DMS 273 treated with DMSO at 0.1 percent for 48 hours (cell line): ENCODE data around the gene RAB6B.

Experiments used
- DNase-seq: peaks from one replicate; lab custom pipeline; 2025; lab: John Stamatoyannopoulos, UW

The RAB6B gene

DNA sequence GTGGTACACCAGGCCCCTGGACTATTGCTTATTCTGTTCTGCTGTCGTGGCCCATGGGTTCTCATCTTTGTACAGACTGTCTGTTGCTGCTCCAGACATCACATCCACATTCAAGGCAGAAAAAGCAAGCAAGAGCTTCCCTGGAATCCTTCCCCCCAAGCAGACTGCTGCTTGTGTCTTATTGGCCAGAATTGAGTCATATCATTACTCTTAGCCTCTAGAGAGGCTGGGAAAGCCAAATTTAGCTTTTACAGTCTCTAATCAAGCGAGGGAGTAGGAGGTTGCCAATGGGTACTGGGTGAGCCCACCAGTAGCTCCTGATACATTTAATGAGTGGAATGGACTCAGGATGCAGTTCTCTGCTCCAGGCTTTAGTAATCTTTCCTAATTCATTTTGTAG lies 39.4 kb downstream of the RAB6B start:
- DNase-seq, result no peak

DNA sequence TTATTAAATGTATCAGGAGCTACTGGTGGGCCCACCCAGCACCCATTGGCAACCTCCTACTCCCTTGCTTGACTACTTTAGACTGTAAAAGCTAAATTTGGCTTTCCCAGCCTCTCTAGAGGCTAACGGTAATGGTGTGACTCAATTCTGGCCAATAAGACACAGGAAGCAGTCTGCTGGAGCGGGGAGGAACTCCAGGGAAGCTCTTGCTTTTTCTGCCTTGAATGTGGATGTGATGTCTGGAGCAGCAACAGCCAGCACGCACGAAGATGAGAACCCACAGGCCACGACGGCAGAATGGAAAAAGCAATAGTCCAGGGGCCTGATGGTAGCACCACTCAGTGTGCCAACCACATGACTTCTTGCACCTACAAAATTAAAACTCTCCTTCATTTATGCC lies 39.9 kb downstream of the RAB6B start:
- no peak for DNase-seq

DNA sequence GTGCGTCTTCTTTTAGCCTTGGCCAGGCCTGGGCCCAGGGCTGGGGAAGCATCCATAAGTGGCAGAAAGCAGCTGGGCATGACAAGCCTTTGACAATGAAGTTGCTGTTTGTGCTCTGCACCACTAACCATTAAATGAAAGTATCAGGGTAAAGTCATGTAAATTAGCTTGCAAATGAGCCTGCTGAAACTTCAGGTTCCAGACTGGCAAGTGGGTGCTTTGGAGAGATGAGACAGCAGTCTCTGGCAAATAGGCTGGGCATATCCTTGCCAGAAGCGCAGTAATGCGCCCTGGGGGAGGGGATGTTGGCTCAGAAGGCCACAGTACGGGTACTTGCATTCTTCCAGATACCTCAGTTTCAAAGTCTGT lies 40.7 kb downstream of the RAB6B start:
- no peak for DNase-seq

DNA sequence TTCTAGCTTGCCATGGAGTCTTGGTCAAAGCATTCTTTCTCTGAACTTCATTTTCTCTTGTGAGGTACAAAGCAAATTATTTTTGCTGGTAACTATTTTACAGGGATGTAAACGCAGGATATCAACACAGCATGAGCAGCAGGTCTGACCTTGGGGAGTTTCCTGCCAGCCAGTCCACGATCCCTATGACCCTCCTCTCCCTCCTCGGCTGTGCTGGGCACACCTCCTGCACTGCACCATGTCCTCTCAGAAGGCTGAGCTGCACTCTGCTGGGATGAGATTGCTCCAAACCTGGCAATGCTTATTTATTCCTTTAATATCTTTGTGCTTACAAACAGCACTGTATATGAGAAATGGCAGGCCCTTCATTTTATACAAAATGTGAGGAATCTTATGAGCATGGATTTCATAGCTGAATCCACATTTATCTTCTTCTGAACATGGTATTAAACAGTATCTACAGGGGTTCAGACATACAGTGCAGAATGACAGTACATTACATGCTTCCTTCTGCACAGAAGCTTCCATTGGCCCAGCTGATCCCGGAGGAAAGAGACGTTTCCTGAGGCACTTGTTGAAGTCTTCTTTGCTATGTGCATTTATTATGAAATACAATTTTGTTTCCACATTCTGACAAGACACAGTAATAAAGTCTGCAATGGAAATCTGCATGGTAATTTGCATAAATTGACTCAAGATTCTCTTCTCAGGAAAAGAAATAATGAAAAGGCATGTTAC lies 41.2 kb downstream of the RAB6B start:
- no peak for DNase-seq

- no peak for DNase-seq
Observed at GRCh38 chr3:133853925-133854227, 41.8 kb downstream of the RAB6B start.

DNA sequence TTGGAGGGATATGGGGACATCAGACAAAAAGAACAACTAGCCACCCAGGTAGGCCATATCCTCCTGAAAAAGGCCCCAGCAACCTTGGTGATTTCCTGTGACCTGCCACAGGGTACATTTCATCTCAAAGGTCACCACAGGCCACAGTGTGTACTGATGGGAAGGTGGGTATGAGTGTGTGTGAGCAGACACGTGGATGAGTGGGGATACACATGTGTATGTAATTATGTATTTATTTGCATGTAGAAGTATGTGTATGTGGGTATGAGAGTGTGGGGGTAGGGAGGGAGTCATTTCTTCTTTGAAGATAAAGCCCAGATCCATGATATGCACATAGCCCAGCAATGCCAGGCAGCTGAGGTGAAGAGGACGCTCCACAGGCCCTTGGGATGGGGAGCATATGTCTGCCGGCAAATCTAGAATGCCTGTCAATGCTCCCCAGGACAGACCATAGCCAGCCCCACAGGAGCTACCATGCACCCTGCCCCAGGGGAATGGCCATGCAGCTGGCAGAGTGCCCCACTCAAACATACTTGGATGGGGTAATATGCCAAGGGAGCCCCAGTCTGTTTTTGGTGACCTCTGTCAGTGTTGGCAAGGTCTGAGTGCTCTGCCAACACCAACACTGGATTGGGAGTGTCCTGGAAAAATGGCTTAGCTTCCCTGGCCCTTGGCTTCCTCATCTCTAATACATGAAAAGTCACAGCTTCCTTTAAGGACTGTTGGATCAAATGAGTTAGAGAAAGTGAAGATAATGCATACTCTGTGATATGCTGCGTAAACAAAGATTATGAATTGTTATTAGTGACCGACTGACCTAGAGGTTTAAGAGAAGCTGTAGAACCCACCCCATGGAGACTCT lies 42.4 kb downstream of the RAB6B start:
- no peak for DNase-seq

- no peak for DNase-seq
Observed at GRCh38 chr3:133851931-133852330, 43.8 kb downstream of the RAB6B start.

GRCh38 chr3:133851266-133851906 lies 44.3 kb downstream of the RAB6B start:
- no peak for DNase-seq

- no peak for DNase-seq
Observed at GRCh38 chr3:133850034-133850433, 45.6 kb downstream of the RAB6B start.

DNA sequence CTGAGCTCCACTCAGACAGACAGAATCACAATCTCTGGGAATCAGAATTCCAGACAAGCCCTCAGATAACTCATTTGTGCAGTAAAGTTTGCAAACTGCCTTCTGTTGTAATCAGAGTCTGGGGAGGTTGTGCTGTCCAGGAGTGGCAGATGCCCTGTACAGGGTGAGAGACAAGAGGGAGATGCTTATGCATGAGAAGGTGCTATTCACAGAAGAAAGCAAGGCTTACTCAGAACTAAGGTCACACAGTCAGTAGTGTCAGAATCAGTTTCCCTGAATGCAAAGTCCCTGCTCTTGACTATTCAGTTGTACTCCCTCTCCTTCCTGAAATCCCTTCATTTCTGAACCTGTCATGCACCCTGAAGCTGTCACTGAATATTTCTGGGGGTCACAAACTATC lies 46.3 kb downstream of the RAB6B start:
- no peak for DNase-seq

GRCh38 chr3:133845127-133845526 lies 50.6 kb downstream of the RAB6B start:
- no peak for DNase-seq

DNA sequence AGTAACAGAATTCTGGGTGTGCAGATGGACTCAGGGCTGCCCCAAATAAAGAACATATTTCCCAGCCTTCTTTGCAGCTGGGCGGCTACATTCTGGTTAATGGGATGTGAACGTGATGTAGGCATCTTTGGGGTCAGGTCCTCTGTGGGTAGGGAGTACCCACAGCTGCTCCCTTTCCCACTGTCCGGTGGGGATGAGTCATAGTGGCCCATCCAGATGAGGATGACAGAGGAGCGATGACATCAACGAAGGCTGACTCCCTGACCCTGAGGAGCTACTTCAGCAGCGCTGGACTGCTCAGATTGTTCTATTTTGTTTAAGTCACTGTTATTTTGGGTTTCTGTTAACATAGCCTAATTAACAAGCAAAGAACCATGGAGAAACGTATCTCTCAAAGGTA lies 52.0 kb downstream of the RAB6B start:
- DNase-seq, result no peak

GRCh38 chr3:133842158-133842557 lies 53.5 kb downstream of the RAB6B start:
- no peak for DNase-seq

DNA sequence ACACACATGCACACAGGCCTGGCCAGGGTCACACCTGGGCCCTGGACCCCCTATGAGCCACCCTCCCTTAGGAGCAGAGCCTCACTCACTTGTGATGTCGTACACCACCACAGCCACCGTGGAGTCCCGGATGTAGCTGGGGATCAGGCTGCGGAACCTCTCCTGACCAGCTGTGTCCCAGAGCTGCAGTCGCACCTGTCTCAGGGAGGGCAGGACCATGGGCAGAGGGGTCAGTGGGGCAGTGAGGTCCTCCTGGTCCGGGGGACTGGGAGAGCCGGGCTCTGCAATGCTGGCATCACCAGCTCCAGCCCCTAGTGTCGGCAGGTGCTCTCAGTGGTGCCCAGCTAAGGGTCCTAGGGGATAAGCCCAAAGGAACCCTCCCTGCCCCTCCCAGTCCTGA lies 54.5 kb downstream of the RAB6B start:
- no peak for DNase-seq

DNA sequence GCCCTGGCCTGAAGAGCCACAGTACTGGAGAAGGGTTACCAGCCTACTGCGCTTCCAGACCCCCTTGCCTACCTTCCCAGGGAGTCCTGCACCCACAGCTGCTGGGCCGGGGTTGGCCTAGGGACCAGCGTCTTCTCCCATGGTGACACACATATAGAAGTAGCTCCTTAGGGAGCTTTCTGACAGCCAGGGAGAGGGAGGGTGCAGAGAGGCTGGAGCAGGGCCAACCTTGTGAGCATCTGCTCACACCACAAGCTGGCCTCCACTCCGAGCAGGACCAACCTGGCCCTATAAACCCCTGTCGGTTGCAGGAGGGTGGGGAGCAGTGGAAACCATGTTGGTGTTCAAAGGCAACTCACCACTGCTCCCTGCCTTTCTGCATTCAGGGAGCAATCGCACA lies 54.9 kb downstream of the RAB6B start:
- no peak for DNase-seq

DNA sequence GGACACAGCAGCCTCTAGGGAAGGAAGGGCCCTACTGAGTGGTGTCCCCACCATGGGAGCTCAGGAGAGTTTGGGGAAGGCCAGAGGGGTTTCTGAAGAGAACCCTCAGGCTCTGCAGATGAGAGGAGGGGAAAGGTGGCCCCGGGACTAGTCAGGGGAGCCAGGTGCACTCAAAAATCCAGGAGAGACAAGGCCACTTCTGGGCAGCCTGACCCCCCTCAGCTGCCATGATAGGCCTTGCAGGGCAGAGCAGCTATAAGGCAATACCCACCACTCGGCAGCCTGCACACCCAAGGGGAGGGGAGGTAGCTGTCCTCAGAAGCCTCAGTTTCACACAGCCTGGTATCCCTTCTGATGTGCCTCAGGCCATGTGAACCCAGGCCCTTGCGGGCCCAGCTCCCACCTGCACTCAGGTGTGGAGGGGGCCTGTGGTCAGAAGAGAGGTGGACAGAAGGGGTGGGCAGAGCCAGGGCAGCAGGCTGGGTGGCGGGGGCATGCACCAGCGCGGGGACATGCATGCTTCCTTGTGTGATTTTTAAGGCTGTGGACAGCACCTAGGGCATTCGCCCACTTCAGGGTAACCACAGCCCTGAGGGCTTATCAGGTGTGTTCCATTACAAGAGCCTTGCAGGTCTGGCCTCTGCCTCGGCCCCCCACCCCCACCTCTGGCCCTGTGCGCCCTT lies 55.5 kb downstream of the RAB6B start:
- DNase-seq, result no peak

DNA sequence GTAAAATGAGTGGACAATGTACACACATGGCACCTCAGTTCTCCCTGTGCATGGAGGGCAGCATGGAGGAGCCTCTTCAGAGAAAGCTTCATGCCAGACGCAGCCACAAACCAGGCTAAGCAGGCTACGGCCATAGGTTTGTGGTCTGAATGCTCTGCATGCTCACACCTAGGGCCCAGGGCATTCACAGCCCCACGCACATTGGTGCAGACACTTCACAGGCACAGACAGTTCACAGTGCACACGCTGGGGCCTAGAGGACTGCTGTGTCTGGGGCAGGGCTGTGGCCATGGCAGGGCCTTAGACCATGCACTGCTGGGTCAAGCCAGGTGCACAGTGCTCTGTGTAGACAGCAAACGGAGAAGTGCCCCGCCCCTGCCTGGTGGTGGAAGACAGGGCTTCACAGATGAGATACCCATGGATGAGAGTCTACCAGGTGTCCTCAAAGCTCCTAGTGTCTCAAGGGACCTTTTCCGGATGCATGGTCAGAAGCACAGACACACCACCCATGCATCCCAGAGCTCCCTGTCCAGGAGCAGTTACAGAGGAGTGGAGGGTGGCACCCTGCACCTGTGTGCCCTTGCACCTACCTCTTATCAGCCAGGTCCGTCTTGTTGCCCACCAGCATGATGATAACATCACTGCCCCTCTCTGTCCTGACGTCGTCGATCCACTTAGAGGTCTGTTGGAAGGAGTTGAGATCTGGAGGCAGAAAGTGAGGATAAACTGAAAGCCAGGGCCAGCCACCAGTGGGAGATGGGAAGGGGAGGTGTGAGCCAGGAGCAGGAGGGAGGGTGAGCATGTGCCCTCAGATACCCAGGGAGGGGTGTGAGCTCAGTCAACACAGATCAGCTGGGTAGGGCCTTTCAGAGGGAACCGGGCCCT lies 56.5 kb downstream of the RAB6B start:
- no peak for DNase-seq

- DNase-seq, result no peak
Observed at GRCh38 chr3:133838296-133838789, 57.3 kb downstream of the RAB6B start.

DNA sequence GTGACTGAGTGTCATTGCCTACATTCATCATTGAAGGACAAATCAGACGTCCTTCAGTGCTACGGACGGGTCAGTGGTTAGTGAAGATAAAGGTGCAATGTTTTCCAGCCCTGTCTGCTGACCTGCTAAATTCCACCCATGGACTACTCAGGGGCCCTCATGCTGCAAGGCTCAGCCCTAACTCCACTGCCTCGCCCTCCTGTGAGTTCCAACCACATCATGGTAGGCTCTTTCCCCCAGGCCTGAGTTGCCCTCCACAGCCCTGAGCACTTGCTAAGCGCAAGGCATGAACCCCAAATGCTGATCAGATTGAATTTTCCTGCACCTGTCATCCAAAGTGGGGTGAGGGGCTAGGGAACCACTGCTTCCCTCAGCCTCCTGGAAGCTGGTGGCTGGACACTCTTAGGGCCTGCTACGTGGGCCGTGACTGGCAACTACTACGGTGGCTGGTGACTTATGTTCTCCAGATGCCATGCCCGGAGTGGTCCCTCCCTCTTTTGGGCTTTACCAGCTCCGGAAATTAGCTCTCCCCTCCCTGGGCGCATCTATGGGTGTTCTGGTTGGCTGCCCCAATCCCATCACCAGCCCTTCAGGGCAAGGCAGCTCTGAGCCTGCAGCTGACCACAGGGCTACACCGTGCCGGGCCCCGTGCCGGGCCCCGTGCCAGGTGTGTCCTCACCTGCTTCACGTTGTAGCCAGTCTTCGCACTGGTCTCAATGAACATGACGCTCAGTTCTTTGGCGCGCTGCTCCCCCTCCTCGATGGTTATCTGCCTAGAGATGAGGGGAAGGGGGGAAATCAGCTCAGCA lies 58.0 kb downstream of the RAB6B start:
- no peak for DNase-seq

DNA sequence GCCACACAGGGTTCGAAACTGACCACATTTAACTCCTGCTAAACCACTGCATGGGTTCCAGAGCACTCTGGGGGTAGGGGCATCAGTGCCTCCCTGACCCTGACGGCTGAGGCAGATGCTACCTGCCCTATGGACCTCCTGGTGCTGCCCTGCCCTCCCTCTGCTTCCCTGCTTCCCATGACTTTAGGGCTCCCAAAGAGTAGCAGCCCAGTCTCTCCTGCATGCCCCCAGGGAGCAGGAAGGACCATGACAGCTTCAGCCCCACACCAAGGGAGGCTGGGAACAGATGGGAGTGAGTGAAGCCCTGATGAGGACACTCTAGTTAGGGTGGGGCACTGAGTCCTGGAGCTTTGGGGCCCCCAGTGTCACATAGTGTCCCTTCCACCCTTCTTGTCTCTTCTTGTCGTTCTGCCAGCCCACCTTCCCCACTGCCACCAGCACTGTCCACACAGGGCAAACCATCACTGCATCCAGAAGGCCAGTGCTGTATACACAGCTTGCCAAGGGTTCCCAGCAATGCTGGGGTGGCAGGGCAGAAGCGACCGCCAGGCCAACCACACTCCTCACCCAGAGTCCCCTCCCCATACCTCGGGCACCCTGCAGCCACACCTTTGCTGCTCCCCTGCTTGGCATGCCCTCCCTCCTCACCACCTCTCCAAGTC lies 59.1 kb downstream of the RAB6B start:
- DNase-seq, result no peak
